Cortex of kidney (tissue), 1 donor: ENCODE data around the gene ZNF30.
"Not testable (repeated sequence)": the region's sequence is repeated elsewhere in the genome, so short reads cannot be mapped to it uniquely, and the experiment has no call there.

Source experiments
- DNase-seq: peaks from one replicate; lab custom pipeline; 2025; lab: John Stamatoyannopoulos, UW

The ZNF30 gene

GRCh38 chr19:34960103-34960805, 33.6 kb downstream of the ZNF30 start:
- no peak for DNase-seq

- DNase-seq, result no peak
Observed at GRCh38 chr19:34960940-34961679, 34.4 kb downstream of the ZNF30 start.

GRCh38 chr19:34961775-34962686, 35.3 kb downstream of the ZNF30 start:
- DNase-seq, result no peak

- no peak for DNase-seq
Observed at GRCh38 chr19:34962687-34963572, 36.2 kb downstream of the ZNF30 start.

GRCh38 chr19:34963573-34964406, 37.1 kb downstream of the ZNF30 start, which contains the start of gene ZNF792:
TSS of gene ZNF792 (minus strand) at chr19:34964229. CDS start at chr19:34963662, 567 bp downstream.
- DNase-seq, result no peak

GRCh38 chr19:34964598-34964997, 37.9 kb downstream of the ZNF30 start:
- no peak for DNase-seq

- DNase-seq, result not testable (repeated sequence)
Observed at GRCh38 chr19:34965505-34965904, 38.8 kb downstream of the ZNF30 start.

GRCh38 chr19:34967551-34967950, 40.8 kb downstream of the ZNF30 start:
- no peak for DNase-seq

GRCh38 chr19:34969721-34970120, 43.0 kb downstream of the ZNF30 start:
- DNase-seq, result no peak

- not testable (repeated sequence) for DNase-seq
Observed at GRCh38 chr19:34970185-34970780, 43.6 kb downstream of the ZNF30 start.

- DNase-seq, result no peak
Observed at GRCh38 chr19:34972163-34972705, 45.5 kb downstream of the ZNF30 start.

GRCh38 chr19:34974646-34975045, 47.9 kb downstream of the ZNF30 start:
- no peak for DNase-seq

GRCh38 chr19:34975056-34975455, 48.4 kb downstream of the ZNF30 start:
- DNase-seq, result no peak

- DNase-seq, result no peak
Observed at GRCh38 chr19:34976611-34977010, 49.9 kb downstream of the ZNF30 start.

- DNase-seq, result no peak
Observed at GRCh38 chr19:34979819-34980640, 53.3 kb downstream of the ZNF30 start.

- DNase-seq, result no peak
Observed at GRCh38 chr19:34982275-34982674, 55.6 kb downstream of the ZNF30 start.

- DNase-seq, result no peak
Observed at GRCh38 chr19:34983786-34984185, 57.1 kb downstream of the ZNF30 start.

GRCh38 chr19:34984287-34984686, 57.6 kb downstream of the ZNF30 start:
- no peak for DNase-seq
